ENCODE data around the gene STAT3.
"Not testable (repeated sequence)": the region's sequence is repeated elsewhere in the genome, so short reads cannot be mapped to it uniquely, and the experiment has no call there.

Gene STAT3

DNA sequence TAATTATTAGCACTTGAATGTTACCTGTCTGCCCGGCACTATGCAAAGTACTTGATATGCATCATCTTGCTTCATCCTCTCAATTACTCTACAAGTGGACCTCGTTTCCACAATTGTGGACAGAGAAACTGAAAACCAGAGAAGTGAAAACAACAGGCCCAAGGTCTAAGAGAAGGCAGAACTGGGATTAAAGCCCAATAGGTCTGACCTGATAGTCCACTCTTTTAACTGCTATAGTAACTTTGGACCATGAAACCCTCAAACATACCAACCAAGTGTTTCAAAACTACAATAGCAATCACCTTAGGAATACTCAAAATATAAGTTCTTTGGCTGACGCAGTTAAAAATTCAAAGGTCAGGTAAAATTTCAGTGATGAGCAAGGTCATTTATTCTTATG is 7.3 kb downstream of the STAT3 start:
- DNase-seq = no peak

GRCh38 chr17:42378959-42379594 is 9.2 kb downstream of the STAT3 start:
- no peak for DNase-seq

- no peak for DNase-seq
Observed at GRCh38 chr17:42378359-42378958, 9.8 kb downstream of the STAT3 start.

- no peak for DNase-seq
Observed at GRCh38 chr17:42373896-42374295, 14.3 kb downstream of the STAT3 start.

DNA sequence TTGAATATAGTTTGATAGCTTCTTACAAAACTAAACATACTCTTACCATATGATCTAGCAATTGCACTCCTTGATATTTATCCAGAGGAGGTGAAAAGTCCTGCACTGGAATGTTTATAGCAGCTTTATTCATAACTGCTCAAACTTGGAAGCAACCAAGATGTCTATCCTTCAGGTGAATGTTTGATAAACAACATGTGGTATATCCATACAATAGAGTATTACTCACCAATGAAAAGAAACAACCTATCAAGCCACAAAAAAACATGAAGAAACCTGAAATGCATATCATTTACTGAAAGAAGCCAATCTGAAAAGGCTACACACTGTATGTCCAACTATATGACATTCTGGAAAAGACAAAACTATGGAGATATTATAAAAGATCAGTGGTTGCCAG is 16.1 kb downstream of the STAT3 start:
- DNase-seq = no peak

DNA sequence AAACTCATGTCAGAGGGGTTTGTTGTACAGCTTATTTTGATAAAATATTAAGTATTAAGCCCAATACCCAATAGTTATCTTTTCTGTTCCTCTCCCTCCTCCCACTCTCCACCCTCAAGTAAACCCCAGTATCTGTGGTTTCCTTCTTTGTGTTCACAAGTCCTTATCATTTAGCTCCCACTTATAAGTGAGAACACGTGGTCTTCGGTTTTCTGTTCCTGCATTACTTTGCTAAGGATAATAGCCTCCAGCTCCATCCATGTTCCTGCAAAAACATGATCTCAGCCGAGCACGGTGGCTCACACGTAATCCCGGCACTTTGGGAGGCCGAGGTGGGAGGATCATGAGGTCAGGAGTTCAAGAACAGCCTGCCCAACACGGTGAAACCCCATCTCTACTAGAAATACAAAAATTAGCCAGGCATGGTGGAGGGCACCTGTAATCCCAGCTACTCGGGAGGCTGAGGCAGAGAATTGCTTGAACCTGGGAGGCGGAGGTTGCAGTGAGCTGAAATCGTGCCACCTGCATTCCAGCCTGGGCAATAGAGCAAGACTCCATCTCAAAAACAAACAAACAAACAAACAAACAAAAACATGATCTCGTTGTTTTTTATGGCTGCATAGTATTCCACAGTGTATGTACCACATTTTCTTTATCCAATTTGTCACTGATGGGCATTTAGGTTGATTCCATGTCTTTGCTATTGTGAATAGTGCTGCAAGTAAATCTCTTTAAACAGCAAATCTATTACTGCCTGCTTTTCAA is 19.3 kb downstream of the STAT3 start:
- DNase-seq = not testable (repeated sequence)

- DNase-seq = not testable (repeated sequence)
Observed at GRCh38 chr17:42368310-42368709, 19.9 kb downstream of the STAT3 start.

DNA sequence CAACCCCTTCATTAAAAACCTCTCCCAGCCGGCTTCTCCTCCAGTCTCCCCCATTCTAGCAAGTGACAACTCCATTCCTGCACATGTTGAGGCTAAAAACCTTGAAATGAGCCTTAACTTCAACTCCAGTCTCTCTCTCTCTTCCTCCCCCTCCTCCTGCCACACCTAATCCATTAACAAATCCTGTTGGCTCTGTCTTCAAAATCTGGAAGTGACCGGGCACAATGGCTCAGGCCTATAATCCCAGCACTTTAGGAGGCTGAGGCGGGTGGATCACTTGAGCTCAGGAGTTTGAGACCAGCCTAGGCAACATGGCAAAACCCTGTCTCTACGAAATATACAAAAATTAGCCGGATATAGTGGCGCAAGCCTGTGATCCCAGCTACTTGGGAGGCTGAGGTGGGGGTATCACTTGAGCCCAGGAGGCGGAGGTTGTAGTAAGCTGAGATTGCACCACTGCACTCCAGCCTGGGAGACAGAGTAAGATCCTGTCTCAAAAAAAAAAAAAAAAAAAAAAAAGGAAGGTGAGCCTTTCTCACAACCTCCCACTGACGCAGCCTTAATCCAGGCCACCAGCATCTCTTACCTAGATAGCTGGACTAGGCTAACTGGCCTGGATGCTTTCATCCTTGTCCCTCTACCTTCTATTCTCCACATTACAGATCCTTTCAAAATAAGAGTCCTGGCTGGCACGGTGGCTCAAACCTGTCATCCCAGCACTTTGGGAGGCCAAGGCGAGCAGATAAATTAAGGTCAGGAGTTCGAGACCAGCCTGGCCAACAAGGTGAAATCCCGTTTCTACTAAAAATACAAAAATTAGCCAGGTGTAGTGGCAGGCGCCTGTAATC is 21.8 kb downstream of the STAT3 start:
- not testable (repeated sequence) for DNase-seq

GRCh38 chr17:42365136-42365535 is 23.1 kb downstream of the STAT3 start:
- DNase-seq = no peak

- no peak for DNase-seq
Observed at GRCh38 chr17:42363767-42364585, 24.3 kb downstream of the STAT3 start.

DNA sequence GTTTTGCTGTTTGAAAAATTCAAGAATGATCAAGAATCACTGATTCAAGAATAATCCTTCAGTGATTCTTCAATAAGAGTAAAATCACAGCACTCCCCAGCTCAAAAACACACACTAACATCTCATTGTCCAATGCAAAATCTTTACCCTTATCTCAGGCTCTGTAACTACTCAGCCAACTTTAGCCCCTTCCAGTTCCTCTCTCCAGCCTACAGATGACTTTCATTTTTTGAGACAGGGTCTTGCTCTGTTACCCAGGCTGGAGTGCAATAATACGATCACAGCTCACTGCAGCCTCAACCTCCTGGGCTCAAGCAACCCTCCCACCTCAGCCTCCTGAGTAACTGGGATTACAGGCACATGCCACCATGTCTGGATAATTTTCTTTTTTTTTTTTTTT is 25.0 kb downstream of the STAT3 start:
- DNase-seq = no peak

DNA sequence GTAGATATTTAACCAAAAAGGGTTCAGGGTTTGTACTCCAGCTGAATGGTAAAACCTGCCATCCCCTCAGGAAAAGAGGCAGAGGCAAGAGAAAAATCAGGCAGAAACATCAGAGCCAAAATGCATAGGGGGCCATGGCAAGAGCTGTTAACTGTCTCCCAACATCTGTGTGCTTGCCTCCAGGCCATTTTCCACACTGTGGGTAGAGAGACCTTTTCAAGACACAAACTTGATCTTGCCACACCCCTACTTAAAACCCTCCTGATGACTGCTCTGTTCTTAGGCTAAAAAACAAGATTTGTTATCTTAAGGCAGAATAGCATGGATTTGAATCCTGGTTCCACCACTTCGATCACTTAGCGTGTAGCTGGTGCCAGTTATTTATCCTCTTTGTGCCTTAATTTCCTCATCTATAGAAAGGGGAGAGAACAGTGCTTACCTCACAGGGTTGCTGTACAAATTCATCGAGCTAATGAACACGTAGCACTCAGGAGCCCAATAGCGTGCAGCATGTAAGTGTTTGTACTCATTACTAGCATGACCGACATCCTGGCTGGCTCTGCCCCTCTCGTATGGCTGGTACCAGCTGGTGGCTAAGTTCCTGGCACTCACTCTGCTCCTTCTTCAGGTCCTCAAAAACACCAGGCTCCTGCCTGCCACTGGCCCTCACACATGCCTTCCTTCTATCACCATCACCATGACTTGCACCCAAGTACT is 25.8 kb downstream of the STAT3 start:
- DNase-seq = no peak

- DNase-seq = peak; percentile 2
Observed at GRCh38 chr17:42361781-42362186, 26.5 kb downstream of the STAT3 start.

GRCh38 chr17:42360388-42360787 is 27.9 kb downstream of the STAT3 start:
- not testable (repeated sequence) for DNase-seq

- DNase-seq = no peak
Observed at GRCh38 chr17:42359133-42359532, 29.1 kb downstream of the STAT3 start.

GRCh38 chr17:42358434-42358833 is 29.8 kb downstream of the STAT3 start:
- DNase-seq = no peak

DNA sequence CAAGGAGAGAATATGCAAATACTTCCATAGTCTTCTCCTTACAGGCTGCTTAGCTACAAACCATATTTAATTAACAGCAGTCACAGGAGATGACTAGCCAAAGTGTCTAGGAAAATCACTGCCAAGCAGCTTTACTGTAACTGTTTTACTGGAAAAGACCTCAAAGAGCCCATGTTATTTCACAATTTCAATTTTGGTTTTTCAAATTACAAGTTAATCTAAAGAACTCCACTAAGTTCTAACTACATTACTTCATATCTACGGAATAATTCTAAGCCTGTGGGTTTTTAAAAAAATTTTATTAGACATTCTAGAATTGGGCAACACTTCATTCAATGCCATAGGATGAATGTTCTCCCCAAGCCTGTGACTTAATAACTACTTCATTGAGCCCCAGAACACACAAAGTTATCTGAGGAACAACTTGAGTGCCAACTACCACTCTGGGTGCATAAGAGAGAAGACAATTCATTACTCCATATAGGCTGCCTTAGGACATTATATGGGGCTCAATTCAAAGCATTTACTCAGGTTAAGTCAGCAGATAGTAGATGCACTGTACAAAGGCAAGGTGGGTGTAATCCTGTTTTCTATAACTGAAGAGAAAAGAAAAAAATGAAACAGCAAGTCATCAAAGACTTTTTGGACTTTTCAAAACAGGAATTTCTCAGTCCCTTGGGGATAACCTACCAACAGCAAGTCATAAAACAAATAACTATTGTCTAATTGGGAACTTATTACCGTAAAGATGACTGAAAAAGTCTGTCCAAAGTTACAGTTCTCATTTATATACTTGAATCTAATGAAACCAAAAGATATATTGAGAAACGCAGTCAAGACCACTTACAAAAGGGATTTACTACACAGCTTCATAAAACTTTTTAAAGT is 33.0 kb downstream of the STAT3 start:
- DNase-seq = no peak

- no peak for DNase-seq
Observed at GRCh38 chr17:42348104-42348503, 40.1 kb downstream of the STAT3 start.

DNA sequence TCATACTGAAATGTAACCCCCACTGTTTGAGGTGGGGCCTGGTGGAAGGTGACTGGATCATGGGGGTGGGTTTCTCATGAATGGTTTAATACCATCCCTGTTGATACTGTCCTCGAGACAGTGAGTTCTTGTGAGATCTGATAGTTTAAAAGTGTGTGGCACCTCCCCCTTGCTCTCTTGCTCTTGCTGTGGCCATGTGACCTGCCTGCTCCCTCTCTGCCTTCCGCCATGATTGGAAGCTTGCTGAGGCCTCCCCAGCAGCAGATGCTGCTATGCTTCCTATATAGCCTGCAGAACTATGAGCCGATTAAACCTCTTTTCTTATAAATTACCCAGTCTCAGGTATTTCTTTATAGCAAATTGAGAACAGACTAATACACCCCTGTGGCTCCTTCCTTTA is 40.6 kb downstream of the STAT3 start:
- no peak for DNase-seq

DNA sequence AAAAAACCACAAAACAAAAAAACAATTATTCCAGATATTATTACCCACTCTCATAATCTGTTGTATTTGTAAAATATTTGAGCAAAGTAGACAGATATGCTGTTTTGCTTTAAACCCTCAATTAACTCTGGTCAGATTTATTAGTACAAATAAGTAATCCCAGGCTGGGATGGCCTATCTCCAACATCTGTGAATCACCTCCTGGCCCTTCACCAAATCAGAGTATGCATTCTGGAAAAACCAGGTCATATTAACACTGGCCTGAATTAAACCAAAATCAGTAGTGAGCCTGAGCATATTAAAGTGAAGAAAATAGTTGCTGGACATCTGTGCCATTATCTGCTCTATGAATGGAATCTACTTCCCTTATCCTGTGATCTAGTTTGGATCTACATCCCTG is 41.0 kb downstream of the STAT3 start:
- no peak for DNase-seq

DNA sequence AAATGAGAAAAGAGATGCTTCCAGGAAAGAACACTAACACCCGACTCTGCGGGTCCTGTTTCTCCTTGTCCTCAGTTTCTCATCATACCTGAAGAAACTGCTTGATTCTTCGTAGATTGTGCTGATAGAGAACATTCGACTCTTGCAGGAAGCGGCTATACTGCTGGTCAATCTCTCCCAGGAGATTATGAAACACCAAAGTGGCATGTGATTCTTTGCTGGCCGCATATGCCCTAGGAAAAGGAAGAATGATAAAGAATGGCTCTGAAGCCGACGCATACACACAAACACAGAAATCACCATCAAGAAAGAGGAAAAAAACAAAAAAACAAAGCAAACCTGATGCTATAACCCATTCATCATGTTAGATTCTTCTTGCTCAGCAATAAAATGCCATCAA is 41.8 kb downstream of the STAT3 start:
- DNase-seq = no peak

All from SHP77 treated with DMSO at 0.1 percent for 48 hours (cell line).